Right lobe of liver (tissue), 6 donors: Measurements from ENCODE around the gene UBE2G2. TPM values are rescaled to one million over a fixed set of nuclear protein-coding genes. Genes with fewer than 3 reads are reported as not detected.

Experiments used
- ATAC-seq, 4 donors: fragments of 200-7000 bp; cut with Tn5 transposase; one replicate each; pipeline ENCODE4 v1.9.1; 2020; ENCODE audit warnings: mild to moderate bottlenecking in 4 of 4, moderate library complexity in 4 of 4
- DNase-seq, 3 donors: peaks; one replicate each; pipeline ENCODE4 v3.0.0-alpha.2; 2020
- H3K27ac ChIP-seq, 3 donors: fragments of 200-600 bp; one replicate each; pipeline ENCODE4 v1.8.0; 2022
- H3K27me3 ChIP-seq, 2 donors: fragments of 200-600 bp; one replicate each; pipeline ENCODE4 v1.8.0; 2022
- H3K36me3 ChIP-seq, 4 donors: fragments of 200-600 bp; sonication (generic) in 1 of 4; one replicate each; pipeline versions ENCODE4 v1.5.1 to v1.8.0; 2017 to 2022; ENCODE audit warnings: control low read depth in 1 of 4
- H3K4me1 ChIP-seq, 4 donors: fragments of 200-600 bp; sonication (generic) in 1 of 4; one replicate each; pipeline versions ENCODE4 v1.5.1 to v1.8.0; 2017 to 2022; ENCODE audit warnings: control low read depth in 1 of 4
- H3K4me3 ChIP-seq, 3 donors: fragments of 200-600 bp; one replicate each; pipeline ENCODE4 v1.8.0; 2022
- H3K9me3 ChIP-seq, 4 donors: fragments of 200-600 bp; sonication (generic) in 1 of 4; one replicate each; pipeline versions ENCODE4 v1.5.1 to v1.8.0; 2017 to 2022; ENCODE audit warnings: control low read depth in 1 of 4
- POLR2A ChIP-seq: fragments of 450-650 bp; IDR thresholded peaks from one replicate; pipeline ENCODE4 v1.6.1; 2017; ENCODE audit warnings: antibody characterized with exemption, mild to moderate bottlenecking
- WGBS: methylation state at CpG from one replicate; pipeline ENCODE4 v1.1.6; 2018; ENCODE audit warnings: low coverage, low lambda C conversion rate; ENCODE audit not compliant: insufficient coverage; ENCODE audit errors: missing lambda C conversion rate; 5-methylcytosine and 5-hydroxymethylcytosine counted together
- intact Hi-C, 2 donors: fragments of 100-400 bp; cut with DNase I; formaldehyde crosslinking; loops; one replicate each; pipeline versions ENCODE4 v1.11.2 to v1.14.1; 2022
- total RNA-seq, 6 experiments: library from RNA; depleted of rRNA in 2 of 6; stranded (reverse); fragments of >200 nt in 2 of 6; fragmentation: NEBNext Ultra II Directional in 3 of 6; extraction: Animal tissue kit (Norgen Biotek cat#: 25700) in 3 of 6; gene quantifications; one replicate each; pipeline versions ENCODE4 v1.1.0 to v1.2.4, GENCODE V29; 2016 to 2023
- TF ChIP-seq, protein P1 (sequence below), 4 donors: fragments of 200-600 bp in 3 of 4; fragments of 450-650 bp in 1 of 4; IDR thresholded peaks; one replicate each; pipeline versions ENCODE4 v1.5.1 to v1.8.0; 2016 to 2022; ENCODE audit warnings: antibody characterized with exemption in 4 of 4, mild to moderate bottlenecking in 2 of 4
- donor health status: DM: no; HTN: yes; CAD: no.
- donor health status: DM: no; HTN: no; CAD: no.
- donor health status: DM: no; HTN: no; CAD: no.
- donor health status: DM: no; HTN: yes; CAD: no.
- donor health status: DM: no; HTN: yes; CAD: no.

UBE2G2 gene
- total RNA-seq, 6 experiments from 2014 or later, result 41.5 to 54.6 (median 49.9) TPM

DNA sequence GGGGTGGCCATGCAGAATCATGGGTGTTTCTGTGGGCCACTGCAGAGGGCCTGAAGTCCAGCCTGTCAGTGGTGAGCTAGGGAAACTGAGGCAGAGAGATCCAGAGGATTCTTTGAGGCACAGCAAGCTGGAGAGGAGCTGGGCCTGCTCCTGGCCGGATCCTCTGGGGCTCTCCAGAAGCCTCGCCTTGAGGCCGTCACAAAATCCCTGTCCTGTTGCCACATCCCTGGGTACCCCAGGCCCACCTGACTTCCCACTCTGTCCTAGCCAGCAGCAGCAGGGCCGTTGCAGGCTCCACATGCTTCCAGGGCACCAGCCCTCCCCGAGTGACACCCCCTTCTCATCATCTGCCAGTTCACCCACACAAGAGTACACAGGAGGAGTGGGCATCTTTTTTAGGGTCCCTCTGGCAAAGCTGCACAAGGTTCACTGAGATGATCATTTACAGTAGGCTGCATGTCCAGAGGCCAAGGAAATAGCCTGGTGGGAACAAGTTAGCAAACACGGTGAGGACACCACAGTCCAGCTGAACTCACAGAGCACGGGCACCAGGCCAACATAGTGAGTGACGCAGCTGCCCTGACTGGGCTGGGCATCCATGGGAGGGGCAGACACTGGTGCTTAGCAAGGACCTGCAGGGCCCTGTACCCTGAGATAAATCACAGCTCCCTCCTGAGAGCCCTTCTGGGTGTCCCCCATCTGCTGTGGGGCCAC lies 65.2 kb downstream of the UBE2G2 start:
- Histone ChIP-seq H3K27me3 (no peaks in the 10 kb centered on the region), H3K4me3 (no peak overlapping the region), H3K27ac (no peak overlapping the region), H3K9me3 (peaks cover 0 to 5% (median 0%) of the 10 kb centered on the region in 4 donors), H3K4me1 (no peaks in the 10 kb centered on the region), H3K36me3 (no peaks in the 10 kb centered on the region)
- no peak for TF ChIP-seq POLR2A
- TF ChIP-seq, protein P1, sequence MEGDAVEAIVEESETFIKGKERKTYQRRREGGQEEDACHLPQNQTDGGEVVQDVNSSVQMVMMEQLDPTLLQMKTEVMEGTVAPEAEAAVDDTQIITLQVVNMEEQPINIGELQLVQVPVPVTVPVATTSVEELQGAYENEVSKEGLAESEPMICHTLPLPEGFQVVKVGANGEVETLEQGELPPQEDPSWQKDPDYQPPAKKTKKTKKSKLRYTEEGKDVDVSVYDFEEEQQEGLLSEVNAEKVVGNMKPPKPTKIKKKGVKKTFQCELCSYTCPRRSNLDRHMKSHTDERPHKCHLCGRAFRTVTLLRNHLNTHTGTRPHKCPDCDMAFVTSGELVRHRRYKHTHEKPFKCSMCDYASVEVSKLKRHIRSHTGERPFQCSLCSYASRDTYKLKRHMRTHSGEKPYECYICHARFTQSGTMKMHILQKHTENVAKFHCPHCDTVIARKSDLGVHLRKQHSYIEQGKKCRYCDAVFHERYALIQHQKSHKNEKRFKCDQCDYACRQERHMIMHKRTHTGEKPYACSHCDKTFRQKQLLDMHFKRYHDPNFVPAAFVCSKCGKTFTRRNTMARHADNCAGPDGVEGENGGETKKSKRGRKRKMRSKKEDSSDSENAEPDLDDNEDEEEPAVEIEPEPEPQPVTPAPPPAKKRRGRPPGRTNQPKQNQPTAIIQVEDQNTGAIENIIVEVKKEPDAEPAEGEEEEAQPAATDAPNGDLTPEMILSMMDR (IDR thresholded peaks at IDR 0.05), result no peak
- ATAC-seq (peak in 3 of 4 donors; percentile 69 to 94 (median 78)), DNase-seq (peak; percentile 28 to 89 (median 56))
- 73% methylated on average over 5 of the region's 8 CpGs for WGBS
- intact Hi-C loops, result no loop called here

DNA sequence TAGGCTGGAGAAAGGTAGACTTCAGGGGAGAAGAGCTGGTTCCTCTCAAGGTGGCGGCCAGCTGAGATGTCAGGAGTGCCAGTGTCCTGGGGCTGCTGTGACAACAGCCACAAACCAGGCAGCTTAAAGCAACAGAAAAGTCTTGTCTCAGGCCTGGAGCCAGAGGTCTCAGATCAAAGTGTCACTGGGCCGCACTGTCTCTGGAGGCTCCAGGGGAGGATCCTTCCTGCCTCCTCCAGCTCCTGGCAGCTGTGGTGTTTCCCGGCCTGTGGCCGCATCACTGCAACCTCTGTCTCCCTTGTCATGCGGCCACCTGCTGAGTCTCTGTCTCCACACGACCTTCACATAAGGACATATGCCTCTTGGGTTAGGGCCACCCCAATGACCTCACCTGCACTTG lies 65.8 kb downstream of the UBE2G2 start:
- no peak for ATAC-seq
- peaks cover 0 to 5% (median 0%) of the 10 kb centered on the region in 4 donors for H3K9me3 ChIP-seq
- H3K4me3 ChIP-seq, result no peak overlapping the region
- no peaks in the 10 kb centered on the region for H3K4me1 ChIP-seq
- 60% methylated on average over 3 of the region's 6 CpGs for WGBS
- no peak overlapping the region for H3K27ac ChIP-seq
- intact Hi-C loops, result no loop called here
- TF ChIP-seq, protein P1 (IDR thresholded peaks at IDR 0.05), result no peak
- TF ChIP-seq POLR2A, result no peak
- H3K36me3 ChIP-seq, result no peaks in the 10 kb centered on the region
- DNase-seq, result peak in 2 of 3 donors; percentile 5 to 30
- no peaks in the 10 kb centered on the region for H3K27me3 ChIP-seq

DNA sequence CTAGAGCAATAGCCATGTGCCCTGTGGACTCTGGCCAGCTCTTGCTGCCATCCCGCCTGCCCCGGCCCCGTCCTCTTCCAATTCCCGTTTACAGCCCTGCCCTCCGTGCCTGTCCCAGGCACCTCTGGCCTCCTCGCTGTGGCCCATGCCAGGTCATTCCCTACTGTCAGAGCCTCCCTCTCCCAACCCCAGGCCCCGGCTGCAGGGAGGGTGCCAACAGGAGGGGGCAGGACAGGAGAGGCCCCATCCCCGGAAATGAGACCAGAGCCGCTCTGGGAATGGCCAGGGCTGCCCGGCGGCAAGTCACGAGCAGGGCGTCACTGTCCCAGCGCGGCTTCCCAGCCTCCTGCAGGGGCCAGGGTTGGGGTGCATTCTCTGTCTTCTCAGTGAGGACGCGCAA lies 66.8 kb downstream of the UBE2G2 start:
- no peak overlapping the region for H3K27ac ChIP-seq
- H3K4me1 ChIP-seq, result no peaks in the 10 kb centered on the region
- WGBS, result 87% methylated on average over 4 of the region's 17 CpGs
- H3K9me3 ChIP-seq, result peaks cover 0 to 5% (median 0%) of the 10 kb centered on the region in 4 donors
- TF ChIP-seq, protein P1 (IDR thresholded peaks at IDR 0.05), result no peak
- no peak for TF ChIP-seq POLR2A
- no peak overlapping the region for H3K4me3 ChIP-seq
- DNase-seq, result peak in 2 of 3 donors; percentile 26 to 57
- intact Hi-C loops, result no loop called here
- no peaks in the 10 kb centered on the region for H3K27me3 ChIP-seq
- no peaks in the 10 kb centered on the region for H3K36me3 ChIP-seq
- peak in 2 of 4 donors; percentile 8 to 54 for ATAC-seq

DNA sequence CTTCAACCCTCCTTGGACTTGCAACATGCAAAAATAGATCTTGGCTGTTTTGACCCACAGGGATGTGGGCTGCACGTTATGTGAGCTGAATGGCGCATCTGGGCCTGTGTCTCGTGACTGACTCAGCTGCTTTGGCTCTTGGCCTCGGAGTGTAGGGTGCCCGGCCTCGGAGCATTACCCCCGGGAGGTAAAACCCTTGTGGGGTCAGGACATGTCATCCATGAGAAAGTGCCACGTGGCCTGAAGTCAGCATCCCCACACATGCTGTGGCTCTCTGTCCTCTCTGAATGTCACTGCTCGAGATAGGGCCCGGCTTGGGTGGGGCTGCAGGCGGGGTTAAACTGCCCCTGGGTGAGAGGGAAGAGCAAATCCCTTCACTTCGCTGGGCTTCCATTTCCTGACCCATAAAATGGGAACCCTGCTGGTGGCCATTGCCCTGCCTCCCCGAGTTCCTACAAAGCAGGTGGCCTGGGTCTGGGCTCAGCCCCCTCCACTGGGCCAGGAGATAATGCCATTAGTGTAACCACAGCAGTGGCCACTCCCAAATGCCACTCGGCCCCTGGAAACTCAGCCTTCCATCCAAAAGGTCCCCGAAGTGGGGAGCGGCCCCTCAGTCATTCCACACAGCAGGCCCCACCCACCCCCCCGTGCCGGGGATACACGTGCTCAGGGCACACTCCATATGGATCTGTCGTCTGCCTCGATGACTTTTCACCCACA lies 67.4 kb downstream of the UBE2G2 start:
- H3K9me3 ChIP-seq, result peaks cover 0 to 5% (median 0%) of the 10 kb centered on the region in 4 donors
- no peak for ATAC-seq
- no peaks in the 10 kb centered on the region for H3K36me3 ChIP-seq
- no peak overlapping the region for H3K27ac ChIP-seq
- DNase-seq, result peak in 1 of 3 donors; percentile 42
- TF ChIP-seq, protein P1 (IDR thresholded peaks at IDR 0.05), result no peak
- no peak for TF ChIP-seq POLR2A
- no peak overlapping the region for H3K4me3 ChIP-seq
- 100% methylated on average over 2 of the region's 21 CpGs for WGBS
- H3K4me1 ChIP-seq, result no peaks in the 10 kb centered on the region
- intact Hi-C loops, result no loop called here
- no peaks in the 10 kb centered on the region for H3K27me3 ChIP-seq
